Activated CD8-positive, alpha-beta memory T cell treated with anti-CD3 and anti-CD28 coated beads for 1 hour (primary cell): ENCODE measurements around the gene NUDT1.
"Not testable (repeated sequence)": the region's sequence is repeated elsewhere in the genome, so short reads cannot be mapped to it uniquely, and the experiment has no call there.

ENCODE experiments used
- DNase-seq, 2 donors: peaks; one replicate each; pipeline ENCODE4 v3.0.0-alpha.2; 2020; ENCODE audit warnings: low read depth in 1 of 2; ENCODE audit errors: extremely low read depth in 1 of 2

Gene NUDT1

GRCh38 chr7:2264158-2264557, 22.1 kb downstream of the NUDT1 start:
- DNase-seq, result no peak

GRCh38 chr7:2266911-2267310, 24.9 kb downstream of the NUDT1 start:
- no peak for DNase-seq

GRCh38 chr7:2269089-2269990, 27.3 kb downstream of the NUDT1 start:
- not testable (repeated sequence) for DNase-seq

- no peak for DNase-seq
Measured at GRCh38 chr7:2269991-2270460, 28.0 kb downstream of the NUDT1 start.

GRCh38 chr7:2270495-2270894, 28.5 kb downstream of the NUDT1 start:
- DNase-seq, result no peak

- no peak for DNase-seq
Measured at GRCh38 chr7:2271273-2272026, 29.4 kb downstream of the NUDT1 start.

- DNase-seq, result no peak
Measured at GRCh38 chr7:2272031-2272430, 30.0 kb downstream of the NUDT1 start.

GRCh38 chr7:2273866-2274265, 31.8 kb downstream of the NUDT1 start:
- DNase-seq, result no peak

- DNase-seq, result no peak
Measured at GRCh38 chr7:2274666-2275065, 32.6 kb downstream of the NUDT1 start.

- no peak for DNase-seq
Measured at GRCh38 chr7:2275101-2275500, 33.1 kb downstream of the NUDT1 start.

GRCh38 chr7:2276107-2276506, 34.1 kb downstream of the NUDT1 start:
- no peak for DNase-seq

GRCh38 chr7:2278026-2278425, 36.0 kb downstream of the NUDT1 start:
- no peak for DNase-seq

GRCh38 chr7:2279896-2280295, 37.9 kb downstream of the NUDT1 start:
- no peak for DNase-seq

GRCh38 chr7:2280424-2280823, 38.4 kb downstream of the NUDT1 start:
- no peak for DNase-seq

GRCh38 chr7:2281541-2281940, 39.5 kb downstream of the NUDT1 start:
- DNase-seq, result no peak

- no peak for DNase-seq
Measured at GRCh38 chr7:2282185-2282751, 40.2 kb downstream of the NUDT1 start.

- DNase-seq, result no peak
Measured at GRCh38 chr7:2283074-2283473, 41.0 kb downstream of the NUDT1 start.

GRCh38 chr7:2287745-2288144, 45.7 kb downstream of the NUDT1 start:
- DNase-seq, result no peak

- DNase-seq, result no peak
Measured at GRCh38 chr7:2288503-2288902, 46.5 kb downstream of the NUDT1 start.

GRCh38 chr7:2289111-2289586, 47.1 kb downstream of the NUDT1 start:
- DNase-seq, result no peak

GRCh38 chr7:2289621-2290020, 47.6 kb downstream of the NUDT1 start:
- no peak for DNase-seq
